ENCODE measurements around the gene TMEM109.

TMEM109 gene

GRCh38 chr11:60910281-60910687 is 3.7 kb upstream of the TMEM109 start:
- DNase-seq (ENCODE audit: low spot score) = no peak
- POLR2A ChIA-PET (ENCODE audit: low non-redundant PET) = no interaction called here
- CTCF ChIA-PET = no interaction called here
- no peak overlapping the region for H3K27ac ChIP-seq
- TF ChIP-seq CTCF (conservative IDR thresholded peaks at IDR 0.05; ENCODE audit: low read depth) = no peak

GRCh38 chr11:60910711-60911380 is 3.1 kb upstream of the TMEM109 start:
- no peak for DNase-seq (ENCODE audit: low spot score)
- ChIA-PET POLR2A (ENCODE audit: low non-redundant PET) (no interaction called here), CTCF (no interaction called here)
- no peak overlapping the region for H3K27ac ChIP-seq
- TF ChIP-seq CTCF (conservative IDR thresholded peaks at IDR 0.05; ENCODE audit: low read depth) = no peak

- DNase-seq (ENCODE audit: low spot score) = no peak
- H3K27ac ChIP-seq = no peak overlapping the region
- ChIA-PET CTCF (interaction anchor here (0.6 to 1.1 kb wide), 3 partner anchors 12 to 1854 kb away, joined by 4 read pairs; no protein-coding TSS in a partner anchor), POLR2A (ENCODE audit: low non-redundant PET) (no interaction called here)
- TF ChIP-seq CTCF (conservative IDR thresholded peaks at IDR 0.05; ENCODE audit: low read depth) = no peak
These were observed 1.6 kb upstream of the TMEM109 start for GRCh38 chr11:60912223-60912850.

DNA sequence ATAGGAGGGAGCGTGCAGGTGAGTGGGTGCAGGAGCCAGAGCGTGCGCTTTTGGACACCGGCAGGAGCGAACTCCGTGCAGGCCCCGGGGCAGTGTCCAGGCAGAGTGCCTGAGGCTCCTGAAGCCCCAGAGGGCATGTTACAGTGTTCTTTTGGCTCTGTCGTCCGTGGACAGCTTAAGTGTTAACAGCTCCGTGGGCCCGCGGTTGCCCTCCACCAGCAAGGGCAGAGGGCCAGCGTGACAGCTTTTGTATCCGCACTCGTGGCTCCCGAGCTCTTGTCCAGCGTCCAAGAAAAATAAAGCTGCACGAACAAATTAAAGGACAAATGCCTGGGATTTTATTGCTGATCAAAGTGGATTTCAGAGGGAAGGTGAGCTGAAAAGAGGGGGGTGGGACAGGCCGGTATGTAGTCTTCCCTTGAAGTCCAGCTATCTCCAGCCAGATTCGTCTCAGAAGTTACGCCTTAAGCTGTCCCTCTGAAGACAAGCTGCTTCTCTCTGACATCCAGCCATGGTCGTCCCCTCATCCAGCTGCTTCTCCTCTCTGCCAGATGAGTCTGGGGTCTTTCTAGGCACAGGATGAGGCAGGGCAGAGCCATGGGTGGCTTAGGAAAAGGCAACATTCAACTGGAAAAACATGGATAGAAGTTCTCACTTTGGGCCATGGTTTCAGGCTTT is 968 bp upstream of the TMEM109 start:
- H3K27ac ChIP-seq = peak overlapping the region; percentile 89
- CTCF ChIA-PET = interaction anchor here (0.7 to 1.1 kb wide), 2 partner anchors 13 to 1854 kb away, joined by 4 read pairs; no protein-coding TSS in a partner anchor
- DNase-seq (ENCODE audit: low spot score) = no peak
- POLR2A ChIA-PET (ENCODE audit: low non-redundant PET) = no interaction called here
- TF ChIP-seq CTCF (conservative IDR thresholded peaks at IDR 0.05; ENCODE audit: low read depth) = no peak

DNA sequence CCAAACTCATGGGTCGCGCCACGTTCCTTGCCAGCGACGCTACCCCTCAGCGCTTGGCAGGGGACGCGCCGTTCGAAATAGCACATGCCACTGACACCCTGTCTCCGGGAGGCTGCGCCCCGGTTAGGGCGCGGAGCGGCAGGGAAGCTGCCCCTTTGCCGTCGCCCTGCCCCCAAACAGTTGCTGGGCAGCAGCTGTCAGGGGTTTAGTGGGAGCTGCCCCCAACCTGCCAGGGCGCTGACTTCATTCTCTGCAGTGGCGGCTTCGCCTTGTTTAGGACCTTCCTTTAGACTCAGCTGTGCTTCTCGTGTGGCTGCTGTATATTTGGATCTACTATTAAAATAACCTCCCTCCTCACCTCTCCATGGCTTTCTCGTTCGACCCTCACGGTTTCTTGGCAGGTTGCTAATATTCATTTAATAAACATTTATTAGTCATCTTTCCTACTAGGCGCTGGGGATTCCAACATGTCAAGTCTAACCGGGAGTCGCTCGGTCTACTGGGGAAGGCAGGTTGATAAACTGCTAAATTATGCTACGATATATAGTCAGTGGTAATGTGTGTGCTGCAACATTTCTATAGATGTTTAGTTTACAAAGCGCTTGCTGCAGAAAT is 782 bp downstream of the TMEM109 start:
- peak; percentile 46 for DNase-seq (ENCODE audit: low spot score)
- H3K27ac ChIP-seq = peak overlapping the region; percentile 89
- ChIA-PET POLR2A (ENCODE audit: low non-redundant PET) (interaction anchor here (0.7 to 0.9 kb wide), 2 partner anchors 9 to 124 kb away, joined by 3 to 4 read pairs; no protein-coding TSS in a partner anchor), CTCF (interaction anchor here (0.6 to 1.6 kb wide), 4 partner anchors 27 to 216 kb away, joined by 3 to 5 read pairs (median 4); no protein-coding TSS in a partner anchor)
- no peak for TF ChIP-seq CTCF (conservative IDR thresholded peaks at IDR 0.05; ENCODE audit: low read depth)

Data from RWPE1 (cell line).